ENCODE results near the gene BOK. TPM values are rescaled to one million over a fixed set of nuclear protein-coding genes. Genes with fewer than 3 reads are reported as not detected.

BOK gene
- total RNA-seq, 6 experiments from 2014 or later = 50.1 to 119 (median 90.5) TPM

- no peak for DNase-seq
- WGBS (ENCODE audit: insufficient coverage, low coverage, low lambda C conversion rate, missing lambda C conversion rate) = 100% methylated on average over 1 of the region's 16 CpGs
These were observed 34.7 kb downstream of the BOK start for GRCh38 chr2:241593271-241593670.

GRCh38 chr2:241595600-241596140 lies 37.1 kb downstream of the BOK start:
- Histone ChIP-seq H3K4me3 (no peak overlapping the region), H3K9me3 (no peaks in the 10 kb centered on the region), H3K27me3 (no peaks in the 10 kb centered on the region), H3K36me3 (peaks cover 0 to 9% (median 2%) of the 10 kb centered on the region in 4 donors), H3K27ac (no peak overlapping the region), H3K4me1 (no peaks in the 10 kb centered on the region)
- ATAC-seq (peak in 3 of 4 donors; percentile 45 to 58 (median 46)), DNase-seq (no peak)
- WGBS (ENCODE audit: insufficient coverage, low coverage, low lambda C conversion rate, missing lambda C conversion rate) = 96% methylated on average over 11 of the region's 15 CpGs
- intact Hi-C loops (cut with DNase I) = no loop called here
- no peak for TF ChIP-seq POLR2A (IDR thresholded peaks at IDR 0.05)
- TF ChIP-seq, protein P1, sequence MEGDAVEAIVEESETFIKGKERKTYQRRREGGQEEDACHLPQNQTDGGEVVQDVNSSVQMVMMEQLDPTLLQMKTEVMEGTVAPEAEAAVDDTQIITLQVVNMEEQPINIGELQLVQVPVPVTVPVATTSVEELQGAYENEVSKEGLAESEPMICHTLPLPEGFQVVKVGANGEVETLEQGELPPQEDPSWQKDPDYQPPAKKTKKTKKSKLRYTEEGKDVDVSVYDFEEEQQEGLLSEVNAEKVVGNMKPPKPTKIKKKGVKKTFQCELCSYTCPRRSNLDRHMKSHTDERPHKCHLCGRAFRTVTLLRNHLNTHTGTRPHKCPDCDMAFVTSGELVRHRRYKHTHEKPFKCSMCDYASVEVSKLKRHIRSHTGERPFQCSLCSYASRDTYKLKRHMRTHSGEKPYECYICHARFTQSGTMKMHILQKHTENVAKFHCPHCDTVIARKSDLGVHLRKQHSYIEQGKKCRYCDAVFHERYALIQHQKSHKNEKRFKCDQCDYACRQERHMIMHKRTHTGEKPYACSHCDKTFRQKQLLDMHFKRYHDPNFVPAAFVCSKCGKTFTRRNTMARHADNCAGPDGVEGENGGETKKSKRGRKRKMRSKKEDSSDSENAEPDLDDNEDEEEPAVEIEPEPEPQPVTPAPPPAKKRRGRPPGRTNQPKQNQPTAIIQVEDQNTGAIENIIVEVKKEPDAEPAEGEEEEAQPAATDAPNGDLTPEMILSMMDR (IDR thresholded peaks at IDR 0.05) = peak; percentile 6 to 33 (median 18)

More at GRCh38 chr2:241593271-241593670, 34.7 kb downstream of the BOK start:
- H3K4me1 ChIP-seq = no peaks in the 10 kb centered on the region
- intact Hi-C loops (cut with DNase I) = no loop called here
- H3K27me3 ChIP-seq = no peaks in the 10 kb centered on the region
- H3K4me3 ChIP-seq = no peak overlapping the region
- H3K27ac ChIP-seq = no peak overlapping the region
- ATAC-seq = no peak
- no peaks in the 10 kb centered on the region for H3K9me3 ChIP-seq
- TF ChIP-seq POLR2A (IDR thresholded peaks at IDR 0.05) = no peak
- TF ChIP-seq, protein P1 (IDR thresholded peaks at IDR 0.05) = no peak
- peaks cover 0 to 4% (median 0%) of the 10 kb centered on the region in 4 donors for H3K36me3 ChIP-seq

DNA sequence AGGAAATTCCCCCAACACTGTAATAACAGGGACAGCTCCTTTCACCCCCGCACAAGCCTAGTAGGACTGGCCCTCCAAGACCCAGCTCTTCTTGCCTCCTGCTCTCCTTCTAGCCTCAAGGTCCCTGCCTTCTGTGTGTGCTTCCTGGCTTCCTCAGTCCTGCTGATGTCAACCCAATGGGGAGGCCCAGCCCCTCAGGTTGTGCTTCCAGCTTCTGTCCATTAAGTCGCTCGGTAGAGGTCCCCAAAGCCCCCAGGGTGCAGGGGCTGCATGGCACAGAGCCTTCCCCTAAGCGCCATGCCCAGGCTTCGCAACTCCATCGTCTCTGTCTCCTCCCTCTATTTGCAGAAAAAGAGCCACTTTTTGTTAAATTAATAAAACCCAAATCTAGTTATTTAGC lies 39.0 kb downstream of the BOK start:
- H3K27ac ChIP-seq = no peak overlapping the region
- no peaks in the 10 kb centered on the region for H3K4me1 ChIP-seq
- H3K4me3 ChIP-seq = no peak overlapping the region
- 93% methylated on average over 6 of the region's 6 CpGs for WGBS (ENCODE audit: insufficient coverage, low coverage, low lambda C conversion rate, missing lambda C conversion rate)
- no peak for TF ChIP-seq POLR2A (IDR thresholded peaks at IDR 0.05)
- TF ChIP-seq, protein P1 (IDR thresholded peaks at IDR 0.05) = no peak
- ATAC-seq (no peak), DNase-seq (no peak)
- intact Hi-C loops (cut with DNase I) = no loop called here
- H3K27me3 ChIP-seq = no peaks in the 10 kb centered on the region
- no peaks in the 10 kb centered on the region for H3K9me3 ChIP-seq
- H3K36me3 ChIP-seq = peaks cover 0 to 22% (median 4%) of the 10 kb centered on the region in 4 donors

- no peaks in the 10 kb centered on the region for H3K9me3 ChIP-seq
- H3K36me3 ChIP-seq = peaks cover 0 to 26% (median 6%) of the 10 kb centered on the region in 4 donors
- DNase-seq = no peak
- 25% methylated on average over 2 of the region's 5 CpGs for WGBS (ENCODE audit: insufficient coverage, low coverage, low lambda C conversion rate, missing lambda C conversion rate)
- no peak for ATAC-seq
- H3K4me1 ChIP-seq = no peaks in the 10 kb centered on the region
- H3K27me3 ChIP-seq = no peaks in the 10 kb centered on the region
- H3K27ac ChIP-seq = no peak overlapping the region
- intact Hi-C loops (cut with DNase I) = no loop called here
- TF ChIP-seq POLR2A (IDR thresholded peaks at IDR 0.05) = no peak
- TF ChIP-seq, protein P1 (IDR thresholded peaks at IDR 0.05) = no peak
- no peak overlapping the region for H3K4me3 ChIP-seq
These were observed 39.5 kb downstream of the BOK start for GRCh38 chr2:241598061-241598460.
